Superior temporal gyrus (tissue), 1 donor: Measurements from ENCODE around the gene PTRH1.
A peak's percentile ranks its signal among the peaks of the same experiment; 100 is the strongest.

Source experiments
- DNase-seq: peaks from one replicate; pipeline ENCODE4 v3.0.0-alpha.2; 2016; ENCODE audit errors: extremely low spot score

PTRH1 gene

GRCh38 chr9:127720031-127720864 lies 4.8 kb upstream of the PTRH1 start:
- DNase-seq = no peak

- no peak for DNase-seq
Measured at GRCh38 chr9:127717766-127718165, 2.3 kb upstream of the PTRH1 start.

GRCh38 chr9:127716412-127716811 lies 949 bp upstream of the PTRH1 start:
- no peak for DNase-seq

GRCh38 chr9:127714951-127715469 lies 453 bp downstream of the PTRH1 start:
- no peak for DNase-seq

- DNase-seq = no peak
Measured at GRCh38 chr9:127714020-127714750, 1.3 kb downstream of the PTRH1 start.

GRCh38 chr9:127712867-127713266 lies 2.6 kb downstream of the PTRH1 start:
- DNase-seq = no peak

- no peak for DNase-seq
Measured at GRCh38 chr9:127712371-127712770, 3.1 kb downstream of the PTRH1 start.

GRCh38 chr9:127711831-127712274 lies 3.6 kb downstream of the PTRH1 start:
- DNase-seq = no peak

GRCh38 chr9:127711226-127711701 lies 4.2 kb downstream of the PTRH1 start:
- DNase-seq = no peak

- no peak for DNase-seq
Measured at GRCh38 chr9:127710204-127710783, 5.2 kb downstream of the PTRH1 start.

- DNase-seq = no peak
Measured at GRCh38 chr9:127708952-127709587, 6.4 kb downstream of the PTRH1 start.

GRCh38 chr9:127707766-127708165 lies 7.7 kb downstream of the PTRH1 start:
- DNase-seq = no peak

- DNase-seq = no peak
Measured at GRCh38 chr9:127706836-127707241, 8.6 kb downstream of the PTRH1 start, which contains the start of gene CFAP157. Gene CFAP157 (plus strand): TSS chr9:127706988. CDS start chr9:127707032, 44 bp downstream.

GRCh38 chr9:127705577-127706379 lies 9.7 kb downstream of the PTRH1 start:
- DNase-seq = no peak

- no peak for DNase-seq
Measured at GRCh38 chr9:127703289-127703946, 12.0 kb downstream of the PTRH1 start.

- DNase-seq = no peak
Measured at GRCh38 chr9:127700594-127701255, 14.7 kb downstream of the PTRH1 start.

- peak; percentile 58 for DNase-seq
Measured at GRCh38 chr9:127700140-127700539, 15.3 kb downstream of the PTRH1 start.

GRCh38 chr9:127698985-127699670 lies 16.3 kb downstream of the PTRH1 start:
- peak; percentile 98 for DNase-seq

GRCh38 chr9:127698386-127698785 lies 17.1 kb downstream of the PTRH1 start:
- DNase-seq = no peak
